GM19240 (cell line): ENCODE results near the gene MUC5AC.
"Not testable (repeated sequence)": the region's sequence is repeated elsewhere in the genome, so short reads cannot be mapped to it uniquely, and the experiment has no call there.

Experiments
- DNase-seq: peaks from one replicate; pipeline ENCODE4 v3.0.0; 2011; ENCODE audit warnings: low spot score; ENCODE audit not compliant: insufficient read length

The MUC5AC gene

DNA sequence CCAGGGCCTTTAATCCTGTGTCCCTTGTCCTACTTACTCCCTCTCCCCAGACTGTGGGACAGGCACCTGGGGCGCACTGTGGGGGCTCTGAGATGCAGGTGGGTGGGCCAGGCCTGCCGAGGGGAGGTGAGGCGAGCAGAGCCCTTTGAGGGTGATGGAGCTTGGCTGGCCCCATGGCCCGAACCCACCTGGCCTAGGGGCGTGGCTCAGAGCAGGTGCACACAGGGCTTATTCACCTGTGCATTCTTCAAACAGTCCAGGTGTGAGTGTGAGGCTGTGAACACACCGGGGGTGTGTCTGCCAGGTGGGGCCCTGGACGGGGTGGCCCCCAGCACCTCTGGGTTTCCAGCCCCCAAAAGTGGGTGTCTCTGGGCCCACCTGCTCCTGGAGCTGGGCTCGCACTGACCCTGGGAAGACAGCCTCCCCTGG, 9.0 kb upstream of the MUC5AC start:
- no peak for DNase-seq

DNA sequence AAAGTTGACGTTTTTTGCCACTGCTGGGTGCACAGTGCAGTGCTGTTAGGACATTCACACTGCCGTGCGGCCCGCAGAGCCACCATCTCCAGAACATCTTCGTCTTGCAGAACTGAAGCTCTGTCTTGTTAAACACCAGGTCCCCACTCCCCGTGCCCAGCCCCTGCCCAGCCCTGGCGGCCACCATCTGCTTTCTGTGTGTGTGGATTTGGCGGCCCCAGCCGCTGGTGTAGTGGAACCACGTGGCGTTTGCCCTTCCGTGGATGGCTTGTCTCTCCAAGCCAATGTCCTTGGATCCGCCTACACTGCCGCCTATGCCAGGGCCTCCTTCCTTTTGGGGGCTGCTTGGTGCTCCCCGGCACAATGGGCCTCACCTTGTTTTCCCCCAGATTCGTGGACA, 8.2 kb upstream of the MUC5AC start:
- no peak for DNase-seq

DNA sequence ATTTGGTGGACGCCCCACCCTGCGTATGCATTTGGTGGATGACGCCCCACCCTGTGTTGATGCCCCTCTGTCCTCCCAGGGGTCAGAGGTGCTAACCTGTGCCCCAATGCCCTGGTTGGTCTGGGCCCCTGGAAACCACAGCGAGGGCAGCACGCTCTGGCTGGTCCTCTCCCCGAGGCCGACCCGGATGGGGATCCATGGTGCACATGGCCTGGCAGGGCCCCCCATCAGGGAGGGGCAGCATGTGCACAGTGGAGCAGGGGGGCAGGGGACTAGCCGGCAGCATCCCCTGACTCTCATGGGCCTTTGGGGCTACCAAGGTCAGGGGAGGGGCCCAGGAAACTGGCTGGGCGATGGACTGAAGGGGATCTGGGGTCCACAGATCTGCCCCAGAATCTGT, 7.6 kb upstream of the MUC5AC start:
- DNase-seq: no peak

DNA sequence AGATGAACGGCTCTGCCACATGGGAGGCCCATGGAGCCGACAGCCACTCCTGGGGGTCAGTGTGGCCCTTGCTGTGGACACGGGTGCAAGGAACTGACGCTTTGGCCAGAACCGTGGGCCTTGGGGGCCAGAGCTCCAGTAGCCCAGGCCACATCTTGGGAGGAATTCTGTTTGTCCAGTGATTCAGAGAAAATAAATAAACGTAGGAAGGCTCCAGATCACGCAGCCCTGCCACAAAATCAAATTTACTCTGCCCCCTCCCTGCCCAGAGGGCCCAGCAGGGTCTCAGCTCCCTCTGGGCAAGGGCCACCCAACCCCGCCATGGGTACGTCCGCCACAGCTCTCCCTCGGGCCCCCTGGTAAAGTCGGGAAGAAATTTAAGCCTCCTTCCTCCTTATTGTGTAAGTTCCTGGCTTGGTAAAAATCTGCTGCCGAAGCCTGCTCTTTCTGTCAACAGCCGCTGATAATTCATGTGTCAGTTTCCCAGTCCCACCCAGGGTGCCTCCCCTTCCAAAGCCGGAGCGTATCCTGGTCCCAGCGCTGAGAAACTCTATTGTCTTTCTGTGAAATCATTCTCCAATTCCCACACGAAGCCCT, 6.9 kb upstream of the MUC5AC start:
- no peak for DNase-seq

DNA sequence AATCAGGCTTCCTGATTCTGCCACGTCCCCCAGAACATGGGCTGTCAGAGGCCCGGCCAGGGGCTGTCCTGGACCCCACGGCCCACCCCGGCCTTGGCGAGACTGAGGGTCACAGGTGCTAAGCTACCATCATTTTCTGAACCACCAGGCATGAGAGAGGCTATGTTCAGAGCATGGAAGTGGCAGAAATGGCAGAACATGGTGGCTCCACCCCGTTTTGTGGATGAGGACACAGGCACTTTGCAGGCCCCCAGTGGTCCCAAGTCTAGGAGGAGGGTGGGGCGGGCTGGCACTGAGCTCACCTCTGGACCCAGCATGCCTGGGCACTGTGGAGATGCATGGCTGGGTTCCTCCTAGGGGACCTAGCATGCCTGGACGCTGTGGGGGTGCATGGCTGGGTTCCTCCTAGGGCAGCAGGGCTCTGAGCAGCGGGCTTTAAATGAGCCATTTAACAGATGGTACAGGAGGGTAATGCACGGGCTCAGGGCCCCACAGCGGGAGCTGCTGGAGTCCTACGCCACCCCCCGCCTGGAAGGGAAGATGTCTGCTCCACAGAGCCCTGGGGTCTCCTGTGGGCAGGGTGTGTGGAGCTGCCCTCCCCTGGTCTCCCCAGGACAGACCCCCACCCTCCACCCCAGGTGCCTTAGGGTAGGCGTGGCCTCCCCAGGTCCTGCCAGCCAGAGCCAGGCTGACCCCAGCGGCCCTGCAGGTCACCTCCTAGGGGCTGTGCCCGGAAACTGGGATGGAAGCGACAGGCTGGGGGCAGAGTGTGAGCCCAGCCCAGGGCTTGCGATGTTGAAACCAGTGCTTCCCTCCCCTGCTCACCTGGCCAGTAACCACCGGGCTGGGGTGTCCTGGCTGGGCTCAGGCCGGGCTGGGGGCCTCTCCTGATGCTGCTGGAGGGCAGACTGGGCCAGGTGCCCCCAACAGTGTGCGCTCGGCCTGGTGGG, 6.1 kb upstream of the MUC5AC start:
- no peak for DNase-seq

DNA sequence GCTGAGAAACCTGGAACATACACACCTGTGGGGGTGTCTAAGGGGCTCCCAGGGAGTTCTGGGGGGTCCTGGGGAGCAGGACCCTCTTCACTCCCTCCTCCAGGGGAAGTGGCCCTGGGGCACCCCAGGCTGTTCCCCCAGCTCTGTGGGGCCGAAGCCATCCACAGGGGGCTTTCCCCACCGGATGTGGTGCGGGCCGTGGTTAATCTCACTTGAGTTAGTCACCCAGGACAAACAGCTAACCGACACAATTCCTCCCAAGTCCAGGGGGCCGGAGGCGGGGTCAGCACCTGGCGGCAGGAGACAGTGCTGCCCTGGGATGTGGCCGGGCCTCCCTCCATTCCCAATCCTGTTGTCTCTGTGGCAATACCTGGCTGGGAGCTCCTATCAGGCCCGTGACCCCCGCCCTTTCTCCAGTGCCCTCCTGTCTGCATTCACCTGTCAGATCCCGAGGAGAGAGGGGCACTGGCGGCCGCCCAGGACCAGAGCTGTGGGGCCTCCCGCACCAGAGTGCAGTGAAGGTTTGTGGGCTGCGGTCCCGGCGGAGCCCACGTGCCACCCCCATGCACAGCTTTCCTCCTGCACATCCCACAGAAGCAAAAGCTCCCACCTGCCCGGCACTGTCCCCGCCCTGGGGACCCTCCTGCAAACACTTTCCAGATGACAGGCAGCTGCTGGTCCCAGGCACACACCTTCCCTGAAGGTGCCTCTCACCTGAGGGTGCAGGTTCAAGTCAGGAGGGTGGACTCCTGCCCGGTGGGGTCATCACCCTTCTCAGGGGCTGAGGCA, 5.2 kb upstream of the MUC5AC start:
- DNase-seq: no peak

DNA sequence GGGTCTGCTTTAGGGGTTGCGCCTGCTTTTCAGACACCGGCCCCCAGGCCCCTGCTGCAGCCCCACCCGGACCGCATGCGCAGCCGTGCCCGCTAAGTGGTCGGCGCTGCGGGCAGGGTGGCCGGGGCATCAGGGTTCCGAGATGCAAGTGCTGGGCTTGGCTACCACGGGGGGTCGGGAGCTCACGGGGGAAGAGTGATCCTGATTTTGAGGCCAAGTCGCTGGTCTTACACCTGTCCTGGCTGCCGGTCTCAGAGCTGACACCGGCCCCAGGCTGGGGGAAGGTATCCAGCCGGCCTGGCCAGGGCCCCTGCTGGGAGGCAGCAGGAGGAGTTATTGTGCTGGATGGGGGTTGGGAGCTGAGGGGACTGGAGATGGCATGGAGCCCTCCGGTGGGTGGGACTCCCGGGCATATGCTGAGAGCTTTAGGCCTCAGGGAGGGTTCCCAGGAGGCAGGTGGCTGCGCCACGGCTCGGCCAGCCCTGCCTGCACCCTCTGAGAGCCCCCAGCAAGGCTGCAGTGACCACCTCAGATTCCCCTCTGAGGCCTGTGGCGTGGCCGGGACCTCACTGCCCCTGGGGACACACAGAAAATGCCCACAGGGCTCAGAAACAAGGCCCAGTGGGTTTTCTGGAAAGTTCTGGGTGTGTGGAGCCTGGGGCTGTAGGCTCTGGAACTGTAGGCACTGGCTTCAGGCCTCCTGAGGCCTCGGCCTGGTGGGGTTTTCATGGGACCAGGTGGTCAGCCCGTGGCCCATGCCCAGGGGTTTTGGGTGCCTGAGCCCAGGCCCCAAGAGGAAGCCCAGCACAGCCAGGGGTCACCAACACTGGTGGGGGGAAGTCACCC, 4.4 kb upstream of the MUC5AC start:
- no peak for DNase-seq

DNA sequence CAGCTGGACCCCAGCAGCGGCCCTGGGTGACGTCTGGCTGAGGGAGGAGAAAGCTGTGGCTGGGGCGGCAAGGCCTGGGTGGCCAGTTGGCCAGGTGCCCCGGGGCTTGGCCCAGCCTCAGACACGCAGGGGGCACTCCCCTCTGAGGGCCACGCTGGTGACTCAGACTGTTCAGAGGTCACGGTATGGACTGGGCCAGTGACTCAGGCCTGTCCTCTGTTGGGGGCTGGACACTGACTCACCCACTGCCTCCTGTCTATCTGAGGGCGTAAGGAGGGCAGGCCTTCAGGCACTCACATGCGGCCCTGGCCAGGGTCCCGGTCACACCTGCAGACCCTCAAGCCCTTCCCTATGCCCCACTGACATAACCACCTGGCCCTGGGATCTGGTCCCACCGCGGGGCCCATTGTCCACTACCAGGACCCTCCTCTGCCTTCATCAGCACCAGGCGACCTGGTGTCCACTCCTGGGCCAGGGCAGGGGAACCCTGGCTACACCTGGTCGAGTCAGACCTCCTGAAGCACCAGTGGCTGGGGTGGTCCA, 3.7 kb upstream of the MUC5AC start:
- DNase-seq: no peak

DNA sequence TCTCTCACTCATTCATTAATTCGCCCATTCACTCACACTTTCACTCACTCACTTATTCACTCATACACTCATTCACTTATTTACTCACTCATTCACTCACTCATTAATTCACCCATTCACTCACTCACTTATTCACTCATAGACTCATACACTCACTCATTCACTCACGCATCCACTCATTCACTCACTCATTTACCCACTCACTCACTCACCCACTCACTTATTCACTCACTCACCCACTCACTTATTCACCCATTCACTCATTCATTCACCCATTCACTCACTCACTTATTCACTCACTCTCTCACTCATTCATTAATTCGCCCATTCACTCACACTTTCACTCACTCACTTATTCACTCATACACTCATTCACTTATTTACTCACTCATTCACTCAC, 3.1 kb upstream of the MUC5AC start:
- DNase-seq: not testable (repeated sequence)

DNA sequence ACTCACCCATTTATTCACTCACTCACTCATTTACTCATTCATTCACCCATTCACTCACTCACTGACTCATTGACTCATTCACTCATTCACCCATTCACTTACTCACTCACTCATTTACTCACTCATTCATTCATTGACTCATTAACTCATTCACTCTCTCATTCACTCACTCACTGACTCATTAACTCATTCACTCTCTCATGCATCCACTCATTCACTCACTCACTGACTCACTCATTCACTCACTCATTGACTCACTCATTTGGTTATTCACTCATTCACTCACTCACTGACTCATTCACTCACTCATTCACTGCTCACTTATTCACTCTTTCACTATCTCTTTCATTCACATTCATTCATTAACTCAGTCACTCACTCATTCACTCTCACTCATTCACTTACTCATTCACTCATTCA, 2.5 kb upstream of the MUC5AC start:
- DNase-seq: no peak

DNA sequence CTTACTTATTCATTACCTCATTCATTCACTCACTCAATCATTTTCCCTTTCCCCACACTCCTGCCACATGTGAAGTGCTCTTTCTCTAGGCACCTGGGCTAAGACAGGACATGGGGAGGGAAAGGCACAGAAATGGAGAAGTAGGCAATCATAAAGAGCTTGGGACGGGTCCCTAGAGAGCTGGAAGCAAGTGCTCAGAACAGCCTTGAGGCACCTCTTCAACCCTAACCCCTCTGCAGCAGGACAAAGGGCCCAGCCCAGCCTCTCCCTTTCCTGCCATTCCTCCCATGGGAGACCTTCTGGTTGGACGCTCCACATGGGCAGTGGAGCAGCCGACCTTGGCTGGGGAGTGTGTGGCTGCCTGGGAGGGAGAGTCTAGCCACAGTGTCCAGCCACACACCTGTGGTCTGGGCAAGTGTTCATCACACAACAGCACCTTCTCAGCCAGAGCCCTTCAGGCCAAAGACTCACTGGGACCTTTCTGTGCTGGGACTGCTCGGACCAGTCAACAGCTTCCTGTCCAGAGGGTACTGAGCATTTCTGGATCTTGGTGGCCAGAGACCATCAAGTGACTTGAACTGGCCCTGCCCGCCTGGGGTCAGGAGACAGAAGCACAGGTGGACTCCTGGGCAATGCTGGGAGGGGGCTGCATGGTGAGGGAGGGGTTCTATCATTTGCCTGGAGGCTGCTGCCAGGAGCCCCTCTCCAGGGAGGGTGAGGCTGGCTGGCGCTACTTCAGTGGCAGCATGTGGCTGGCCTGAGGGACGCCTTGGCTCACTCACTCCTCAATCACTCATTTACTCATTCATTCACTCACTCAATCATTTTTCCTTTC, 1.0 kb upstream of the MUC5AC start:
- no peak for DNase-seq

DNA sequence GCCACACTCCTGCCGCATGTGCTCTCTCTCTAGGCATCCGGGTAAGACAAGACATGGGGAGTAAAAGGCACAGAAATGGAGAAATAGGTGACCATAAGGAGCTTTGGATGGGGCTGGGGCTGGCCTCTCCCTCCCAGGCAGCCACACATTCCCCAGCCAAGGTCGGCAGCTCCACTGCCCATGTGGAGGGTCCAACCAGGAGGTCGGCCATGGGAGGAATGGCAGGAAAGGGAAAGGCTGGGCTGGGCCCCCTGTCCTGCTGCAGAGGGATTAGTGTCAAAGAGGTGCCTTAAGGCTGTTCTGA, 460 bp upstream of the MUC5AC start:
- no peak for DNase-seq

DNA sequence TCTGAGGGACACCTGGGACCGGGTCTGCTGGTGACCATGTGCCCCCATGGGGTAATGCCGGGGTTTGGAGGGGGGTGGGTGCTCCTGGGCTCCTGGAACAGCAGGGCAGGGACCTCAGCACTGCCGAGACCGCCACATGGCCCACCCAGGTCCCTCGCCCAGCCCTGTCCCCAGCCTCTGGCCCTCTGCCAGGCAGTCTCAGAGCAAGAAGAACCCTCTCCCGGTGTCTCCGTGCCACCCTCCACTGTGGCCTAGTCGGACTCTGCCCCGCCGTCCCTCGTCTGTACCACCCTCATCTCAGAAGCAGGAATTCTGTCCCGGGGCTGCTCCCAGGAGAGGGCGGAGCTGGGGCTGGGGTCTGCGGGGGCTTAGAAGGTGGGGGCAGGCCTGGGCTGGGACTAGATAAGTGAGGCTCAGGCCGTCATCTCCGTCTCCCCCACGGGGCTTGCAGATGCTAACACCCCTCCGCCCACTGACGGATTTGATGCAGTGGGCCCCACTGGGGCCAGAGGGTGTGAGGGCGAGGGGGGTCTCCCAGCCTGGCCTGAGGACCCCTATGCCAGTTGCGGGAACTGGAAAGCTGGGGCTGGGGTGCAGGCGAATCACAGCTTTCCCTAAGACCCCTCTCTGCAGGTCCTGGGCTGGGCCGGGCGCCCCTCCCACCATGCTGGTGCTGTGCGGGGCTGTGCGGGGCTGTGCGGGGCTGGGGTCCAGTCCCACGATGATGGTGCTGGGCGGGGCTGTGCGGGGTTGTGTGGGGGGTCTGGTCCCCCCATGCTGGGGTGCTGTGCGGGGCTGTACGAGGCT, 1.1 kb downstream of the MUC5AC start:
- no peak for DNase-seq

DNA sequence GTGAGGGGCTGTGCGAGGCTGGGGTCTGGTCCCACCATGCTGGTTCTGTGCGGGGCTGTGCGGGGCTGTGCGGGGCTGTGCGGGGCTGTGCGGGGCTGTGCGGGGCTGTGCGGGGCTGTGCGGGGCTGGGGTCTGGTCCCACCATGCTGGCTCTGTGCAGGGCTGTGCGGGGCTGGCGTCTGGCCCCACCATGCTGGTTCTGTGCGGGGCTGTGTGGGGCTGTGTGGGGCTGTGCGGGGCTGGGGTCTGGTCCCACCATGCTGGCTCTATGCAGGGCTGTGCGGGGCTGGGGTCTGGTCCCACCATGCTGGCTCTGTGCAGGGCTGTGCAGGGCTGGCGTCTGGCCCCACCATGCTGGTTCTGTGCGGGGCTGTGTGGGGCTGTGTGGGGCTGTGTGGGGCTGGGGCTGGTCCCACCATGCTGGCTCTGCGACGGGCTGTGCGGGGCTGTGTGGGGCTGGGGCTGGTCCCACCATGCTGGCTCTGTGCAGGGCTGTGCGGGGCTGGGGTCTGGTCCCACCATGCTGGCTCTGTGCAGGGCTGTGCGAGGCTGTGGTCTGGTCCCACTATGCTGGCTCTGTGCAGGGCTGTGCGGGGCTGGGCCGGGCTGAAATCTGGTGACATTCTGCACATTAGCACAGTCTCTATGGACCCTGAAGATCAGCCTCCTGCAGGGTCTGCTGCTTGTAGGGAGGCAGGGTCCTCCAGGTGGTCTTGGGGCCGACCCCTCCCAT, 1.9 kb downstream of the MUC5AC start:
- not testable (repeated sequence) for DNase-seq

DNA sequence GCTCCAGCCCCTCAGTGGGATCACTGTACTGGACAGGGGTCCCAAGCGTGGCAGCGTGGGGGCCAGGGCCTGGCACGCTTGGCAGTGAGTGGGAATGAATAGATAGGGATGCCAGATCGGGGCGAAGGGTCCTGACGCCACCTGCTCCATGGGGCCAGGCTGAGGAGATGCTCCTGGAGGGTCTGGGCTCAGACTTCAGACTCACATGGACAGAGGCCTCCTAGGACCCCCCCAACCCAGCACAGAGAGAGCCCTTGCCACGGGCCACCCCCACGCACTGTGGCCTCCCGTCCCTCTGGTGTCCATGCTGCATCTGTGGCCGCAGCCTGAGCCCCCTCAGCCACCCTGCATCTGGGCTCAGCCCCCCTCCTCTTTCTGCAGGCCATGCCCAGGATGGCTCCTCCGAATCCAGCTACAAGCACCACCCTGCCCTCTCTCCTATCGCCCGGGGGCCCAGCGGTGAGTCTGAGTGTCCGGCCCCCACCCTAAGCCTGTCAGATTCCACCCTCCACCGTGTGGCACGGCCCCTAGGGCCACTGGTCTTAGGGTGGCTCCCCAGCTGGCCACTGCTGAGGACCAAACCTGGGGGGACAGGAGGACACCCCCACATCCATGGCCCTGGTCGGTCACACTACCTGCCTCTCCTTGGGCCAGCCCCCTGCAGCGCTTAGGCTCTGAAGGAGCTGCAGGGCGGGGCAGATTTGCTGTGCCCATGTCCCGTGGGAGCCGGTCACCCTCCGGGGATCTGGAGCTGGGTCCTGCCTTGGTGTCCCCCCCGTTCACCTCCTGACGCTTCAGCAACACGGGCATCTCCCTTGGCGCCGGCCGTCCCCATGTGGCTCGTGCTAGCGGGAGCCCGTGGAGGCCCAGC, 2.7 kb downstream of the MUC5AC start:
- DNase-seq: no peak

DNA sequence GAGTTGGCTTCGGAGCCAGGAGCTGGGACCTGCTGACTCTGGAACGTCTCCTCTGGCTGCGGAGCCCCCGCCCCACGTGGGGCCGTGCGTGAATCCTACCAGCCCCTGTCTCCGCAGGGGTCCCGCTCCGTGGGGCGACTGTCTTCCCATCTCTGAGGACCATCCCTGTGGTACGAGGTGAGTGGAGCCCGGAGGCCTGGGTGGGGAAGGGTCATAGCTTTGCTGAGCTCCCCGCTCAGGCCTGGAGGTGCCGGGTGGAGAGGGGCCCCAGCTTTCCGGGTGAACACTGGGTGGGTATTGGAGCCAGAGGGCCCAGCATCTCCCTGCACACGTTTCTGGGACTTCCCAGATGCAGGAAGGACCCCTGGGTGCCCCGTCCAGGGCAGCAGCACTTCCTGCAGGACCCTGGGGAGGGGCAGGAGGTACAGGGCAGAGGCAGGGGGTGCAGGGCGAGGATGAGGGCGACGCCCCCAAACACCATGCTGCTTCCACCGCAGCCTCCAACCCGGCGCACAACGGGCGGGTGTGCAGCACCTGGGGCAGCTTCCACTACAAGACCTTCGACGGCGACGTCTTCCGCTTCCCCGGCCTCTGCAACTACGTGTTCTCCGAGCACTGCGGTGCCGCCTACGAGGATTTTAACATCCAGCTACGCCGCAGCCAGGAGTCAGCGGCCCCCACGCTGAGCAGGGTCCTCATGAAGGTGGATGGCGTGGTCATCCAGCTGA, 3.8 kb downstream of the MUC5AC start:
- no peak for DNase-seq

DNA sequence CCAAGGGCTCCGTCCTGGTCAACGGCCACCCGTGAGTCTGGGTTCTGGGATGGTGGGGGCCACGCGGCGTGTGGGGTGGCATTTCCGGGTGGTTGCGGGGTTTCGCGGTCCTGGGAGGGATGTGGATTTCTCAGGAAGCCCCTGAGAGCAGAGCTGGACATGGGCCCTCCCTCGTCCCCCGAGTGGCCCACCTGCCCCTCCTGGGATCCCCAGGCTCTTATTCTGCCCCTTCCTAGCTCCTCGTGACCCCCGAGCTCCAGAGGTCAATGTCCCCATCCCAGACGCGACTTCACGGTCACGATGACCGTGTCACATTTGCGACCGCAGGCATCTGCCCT, 4.4 kb downstream of the MUC5AC start:
- no peak for DNase-seq
